HG03565 (cell line): Measurements from ENCODE around the gene KIF6.

Experiments
- ATAC-seq: cut with Tn5 transposase; IDR thresholded peaks from one replicate; pipeline ENCODE4 v1.9.1; 2021; ENCODE audit warnings: mild to moderate bottlenecking, moderate library complexity; ENCODE audit not compliant: unreplicated experiment

KIF6 gene

DNA sequence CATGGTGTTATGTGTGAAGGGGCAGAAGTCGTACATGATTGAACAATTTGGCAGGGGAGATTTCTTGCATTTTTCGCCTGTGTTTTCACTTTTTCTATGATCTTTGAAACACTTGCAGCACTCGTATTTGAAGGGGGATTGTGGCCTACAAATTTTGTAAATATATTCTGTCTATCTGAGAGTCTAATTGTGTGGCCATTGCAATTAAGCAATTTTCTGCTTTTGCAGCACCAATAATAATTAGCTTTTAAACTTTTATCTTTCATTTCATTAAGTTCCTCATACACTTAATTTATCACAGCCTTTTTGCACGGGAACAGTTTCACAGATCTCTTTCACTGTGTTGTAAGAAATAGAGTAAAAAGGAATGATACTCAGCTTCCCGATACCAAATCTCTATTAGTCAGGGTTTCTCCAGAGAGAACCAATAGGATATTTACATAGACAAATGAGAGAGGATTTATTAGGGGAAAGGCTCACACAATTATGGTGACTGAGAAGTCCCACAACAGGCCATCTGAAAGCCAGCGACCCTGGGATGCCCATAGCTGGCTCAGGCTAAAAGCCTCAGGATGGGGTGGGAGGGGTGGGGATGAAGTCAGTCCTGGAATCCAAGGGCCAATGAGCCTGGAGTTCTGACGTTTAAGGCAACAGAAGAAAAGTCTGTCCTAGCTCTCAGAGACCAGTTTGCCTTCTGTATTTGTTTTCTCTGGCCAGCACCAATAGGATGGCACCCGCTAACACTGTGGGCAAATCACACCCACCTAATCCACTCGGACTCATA, 58.3 kb downstream of the KIF6 start:
- no peak for ATAC-seq

DNA sequence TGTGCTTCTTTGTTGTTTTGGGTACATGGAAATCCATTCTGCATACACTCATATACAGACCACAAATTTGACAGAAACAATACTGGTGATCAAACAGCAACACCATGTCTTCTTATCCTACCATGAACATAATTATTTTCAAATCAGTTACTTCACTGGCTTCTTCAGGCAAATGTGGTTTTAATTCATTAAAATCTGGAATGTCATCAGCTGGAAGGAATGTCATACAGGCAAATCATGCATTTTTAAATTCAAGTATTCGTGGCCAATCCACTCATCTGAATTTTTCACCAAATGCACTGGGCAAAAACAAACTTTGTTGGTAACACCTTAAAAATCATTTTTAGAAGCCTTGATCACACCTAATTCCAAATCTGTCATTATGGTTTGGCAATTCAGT, 59.3 kb downstream of the KIF6 start:
- no peak for ATAC-seq

DNA sequence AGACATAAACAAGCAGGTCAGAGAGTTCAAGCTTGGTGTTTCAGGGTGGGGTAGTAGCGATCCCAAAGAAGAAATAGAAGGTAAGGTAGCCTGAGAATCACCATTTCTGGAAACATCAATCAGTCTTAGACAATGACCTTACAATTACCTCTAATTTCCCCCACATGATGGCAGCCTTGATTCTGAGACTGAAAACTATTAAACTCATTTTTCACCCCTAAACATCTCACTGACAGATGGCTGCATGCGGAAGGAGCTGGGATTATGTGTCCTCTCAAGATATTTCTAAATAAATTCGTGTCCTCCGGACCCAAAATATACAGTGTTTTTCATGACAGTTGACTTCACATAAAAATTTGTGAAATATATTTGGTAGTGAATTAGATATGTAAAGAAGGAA, 61.0 kb downstream of the KIF6 start:
- no peak for ATAC-seq

DNA sequence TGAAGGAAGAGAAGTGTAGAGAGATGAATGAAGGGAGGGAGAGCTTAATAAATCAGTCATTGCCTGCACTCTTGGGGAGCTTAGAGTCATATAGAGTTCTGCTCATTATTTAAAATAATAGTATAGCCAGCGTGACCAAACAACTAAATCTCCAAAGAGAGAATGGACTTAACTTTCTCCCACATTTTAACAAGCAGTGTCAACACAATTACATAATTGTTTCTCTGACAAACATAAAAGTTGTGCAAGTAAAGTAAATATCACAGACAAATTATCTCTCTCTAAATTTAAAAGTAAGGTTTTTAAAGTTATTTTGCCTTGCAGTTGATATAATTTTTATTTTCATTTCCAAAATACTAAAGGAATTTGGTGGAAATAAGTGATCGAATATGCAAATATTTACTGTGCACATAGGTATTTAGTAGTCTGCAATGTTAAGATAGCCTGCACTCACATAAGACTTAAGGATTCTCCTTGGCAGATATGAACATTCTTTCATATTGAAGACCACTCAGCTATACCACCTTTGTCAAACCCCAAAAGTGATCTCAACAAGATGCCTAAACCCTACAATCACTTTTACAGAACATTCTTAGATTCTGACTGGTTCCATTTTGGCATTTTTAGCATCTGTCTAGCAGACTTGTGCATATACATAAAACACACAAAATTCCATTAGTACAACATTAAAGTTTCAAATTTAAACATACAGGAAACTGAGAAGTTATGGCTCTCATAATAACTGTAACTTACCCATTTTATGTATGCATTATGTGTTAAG, 67.7 kb downstream of the KIF6 start:
- no peak for ATAC-seq

DNA sequence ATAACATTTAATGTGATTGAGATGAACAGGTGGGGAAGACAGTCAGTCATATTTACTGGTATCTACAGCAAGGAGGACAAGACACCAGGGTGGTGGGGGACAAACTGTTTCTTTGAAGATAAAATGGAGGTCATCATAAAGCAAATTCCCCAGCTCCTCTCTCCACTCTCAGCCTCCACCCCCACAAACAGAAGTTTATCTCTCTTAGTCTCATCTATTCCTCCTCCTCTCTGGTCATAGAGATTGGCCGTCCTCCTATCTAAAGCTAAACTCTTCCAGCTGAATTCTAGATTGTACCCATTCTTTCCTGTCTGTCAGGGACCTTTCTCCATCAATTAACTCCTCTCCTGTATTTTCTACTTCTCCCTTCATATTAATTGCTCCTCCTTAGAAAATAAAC, 71.1 kb downstream of the KIF6 start:
- no peak for ATAC-seq

DNA sequence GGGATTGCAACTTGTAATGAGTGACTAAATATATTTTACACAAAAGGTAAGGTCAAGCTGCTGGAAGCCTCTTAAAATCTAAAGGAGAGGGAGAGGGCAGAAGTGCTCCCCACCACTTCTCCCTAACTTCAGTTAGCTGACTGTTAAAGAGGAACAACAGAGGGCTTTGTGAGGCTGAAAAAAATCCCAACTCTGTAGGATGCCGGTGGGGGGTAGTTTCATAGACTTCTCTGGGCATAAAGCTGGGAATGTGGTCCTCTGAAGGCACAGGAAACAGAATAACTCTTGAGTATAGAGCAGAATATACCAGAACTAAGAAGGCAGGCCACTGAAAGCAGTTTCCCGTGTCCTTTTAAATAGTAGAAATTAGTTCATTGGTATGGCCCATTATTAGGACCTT, 71.6 kb downstream of the KIF6 start:
- no peak for ATAC-seq

DNA sequence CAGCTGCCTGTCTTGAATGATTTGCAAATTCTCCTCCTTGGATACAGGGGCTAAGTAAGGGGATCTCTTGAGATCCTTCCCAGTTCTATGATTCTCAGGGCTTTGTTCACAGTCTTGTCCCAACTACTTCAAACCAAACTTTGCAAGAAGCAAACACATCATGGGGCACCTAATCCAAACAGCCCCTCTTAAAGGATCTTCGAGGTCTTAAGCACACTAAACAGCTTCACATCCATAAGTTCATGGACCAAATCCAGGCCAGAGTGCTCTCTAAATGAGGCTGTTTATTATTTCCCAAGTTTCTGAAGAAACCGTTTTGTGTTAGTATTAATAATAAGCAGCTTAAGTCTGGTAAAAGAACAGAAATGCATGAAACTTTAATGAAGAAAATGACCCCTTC, 75.2 kb downstream of the KIF6 start:
- no peak for ATAC-seq

DNA sequence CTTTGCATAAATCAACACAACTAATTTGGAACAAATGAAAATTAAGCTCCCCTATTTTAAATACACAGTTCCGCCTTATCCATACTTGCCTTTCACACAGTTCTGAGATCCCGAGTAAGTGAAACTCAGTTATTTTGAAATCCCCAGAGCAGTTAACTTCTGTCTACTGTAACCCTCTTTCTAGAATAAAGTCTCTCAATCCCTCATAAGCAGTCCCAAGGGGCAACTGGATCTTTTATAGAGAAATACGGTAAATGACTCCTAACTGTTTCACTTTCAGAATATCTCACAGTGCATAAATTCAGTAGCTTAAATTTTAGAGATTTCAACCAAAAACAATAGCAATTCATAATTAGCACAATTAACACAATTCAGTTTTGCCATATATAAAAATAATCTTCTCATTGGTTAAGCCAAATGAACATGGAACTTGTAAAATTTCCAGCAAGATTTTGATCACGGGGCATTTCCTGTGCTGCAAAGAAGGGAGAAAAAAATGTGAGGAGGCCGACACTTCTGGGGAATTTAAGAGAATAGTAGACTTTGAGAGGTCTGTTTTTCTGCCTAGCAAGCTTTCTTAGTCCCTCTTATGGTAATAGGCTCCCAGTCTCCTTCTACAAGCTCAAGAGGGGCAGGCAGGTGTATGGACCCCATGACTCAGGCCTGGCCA, 78.3 kb downstream of the KIF6 start:
- ATAC-seq = no peak

DNA sequence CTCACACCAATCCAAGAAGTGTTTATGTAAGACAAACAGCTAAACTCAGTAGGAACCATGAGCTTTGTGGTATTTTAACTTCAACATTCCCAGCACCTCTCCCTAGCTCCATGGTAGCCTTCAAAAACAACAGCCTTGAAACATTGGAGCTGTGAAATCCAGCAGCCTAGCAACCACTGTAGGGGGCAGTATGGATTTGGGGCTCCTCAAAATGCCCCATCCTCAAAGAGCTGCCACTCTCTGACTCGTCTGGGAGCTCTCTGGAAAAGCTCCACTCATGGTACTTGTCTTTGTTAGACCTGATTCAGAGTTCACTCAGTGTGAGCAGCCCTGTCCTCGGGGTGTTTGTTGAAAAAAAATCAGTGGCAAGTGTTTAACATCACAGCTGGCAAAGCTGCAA, 82.9 kb downstream of the KIF6 start:
- no peak for ATAC-seq

DNA sequence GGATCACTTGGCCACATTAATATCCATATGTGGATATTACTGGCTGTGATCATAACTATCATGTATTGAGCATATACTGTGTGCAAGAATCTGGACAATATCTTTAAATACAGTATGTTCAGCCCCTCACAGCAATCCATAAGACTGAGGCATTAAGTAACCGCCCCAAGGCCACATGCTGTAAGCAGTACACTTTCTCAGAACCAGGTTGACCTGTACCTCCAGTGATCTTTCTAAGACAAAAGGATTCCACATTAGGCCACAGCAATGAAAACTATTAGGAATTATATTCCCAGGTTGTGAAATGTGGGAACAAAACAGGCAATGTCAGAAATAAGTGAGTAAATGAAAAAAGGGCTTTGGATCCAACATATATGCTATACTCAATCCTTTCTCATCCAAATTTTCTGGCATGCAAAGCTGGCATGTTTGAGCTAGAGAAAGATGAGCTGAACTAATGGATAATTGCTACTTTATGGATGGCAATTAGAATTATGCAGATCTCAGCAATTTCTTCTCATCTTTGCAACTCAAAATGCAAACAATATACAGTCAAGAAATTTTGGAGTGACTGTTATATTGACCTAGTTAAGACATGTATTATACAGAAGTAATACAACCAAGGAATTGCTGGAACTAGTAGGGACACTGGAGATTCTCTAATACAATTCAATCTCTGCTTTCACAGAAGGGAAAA, 86.9 kb downstream of the KIF6 start:
- no peak for ATAC-seq

DNA sequence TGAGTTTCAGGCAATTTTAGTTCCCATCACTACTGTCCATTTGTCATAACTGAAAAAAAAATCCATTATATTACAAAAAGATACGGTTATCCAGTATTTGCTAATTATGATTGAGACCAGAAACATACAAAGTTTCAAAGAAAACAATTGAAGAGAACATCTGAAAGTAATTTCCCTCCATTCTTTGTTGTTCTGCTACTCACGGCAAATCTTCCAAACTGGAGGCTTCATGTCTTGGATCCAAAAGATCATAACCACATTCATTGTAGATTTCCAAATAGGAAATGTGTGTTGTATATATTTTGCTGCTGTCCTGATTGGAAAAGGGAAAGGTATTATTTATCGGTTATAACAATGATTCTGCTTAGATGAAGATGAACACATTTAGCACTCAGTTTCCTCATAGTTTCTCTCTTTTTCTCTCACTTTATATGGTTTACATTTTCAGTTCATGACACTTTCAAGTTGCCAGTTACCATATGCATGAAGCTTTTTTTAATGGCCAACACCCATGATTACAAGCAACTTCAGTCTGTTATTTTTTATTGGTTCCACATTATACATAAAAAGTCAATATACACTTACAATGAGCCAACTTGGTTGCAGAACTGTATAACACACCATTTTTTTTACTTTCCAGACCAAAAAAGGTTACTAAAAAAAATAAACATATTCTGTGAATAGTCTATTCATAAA, 90.4 kb downstream of the KIF6 start:
- ATAC-seq = no peak

DNA sequence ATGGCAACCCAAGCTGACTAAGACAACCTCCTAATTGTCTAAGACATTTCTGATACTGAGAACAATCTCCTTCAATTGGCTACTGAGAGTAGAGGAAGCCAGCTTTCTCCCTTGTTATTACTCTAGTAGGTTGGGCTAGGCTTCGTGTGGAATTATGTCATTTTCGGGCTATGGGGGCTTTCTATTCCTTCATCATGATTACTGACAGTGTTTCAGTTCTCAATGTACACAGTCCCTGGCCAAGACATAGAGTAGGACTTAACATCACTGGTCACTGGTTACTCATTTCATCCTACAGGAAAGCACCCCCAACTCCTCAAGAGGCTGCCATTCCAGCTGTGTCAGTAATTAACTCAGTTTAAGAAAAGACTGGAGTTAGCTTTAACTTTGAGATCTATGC, 100.0 kb downstream of the KIF6 start:
- no peak for ATAC-seq

DNA sequence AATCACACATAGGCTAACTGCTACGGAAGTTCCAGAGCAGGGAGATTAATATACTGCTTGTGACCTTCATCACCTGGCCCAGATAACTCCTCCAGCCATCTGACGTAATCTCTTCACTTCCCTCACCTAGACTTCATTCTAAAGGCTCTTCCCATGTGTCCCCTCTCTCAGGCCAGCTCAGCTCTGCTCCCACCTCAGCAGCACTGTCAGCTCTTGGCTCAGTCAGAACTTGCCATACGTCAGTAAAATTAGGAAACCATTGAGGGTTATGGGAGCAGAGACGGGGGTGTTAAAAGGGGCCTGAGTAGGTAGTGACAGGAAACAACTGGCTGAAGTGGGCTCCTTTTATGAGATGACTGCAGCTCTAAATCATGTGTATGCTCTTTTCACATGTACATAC, 101.5 kb downstream of the KIF6 start:
- no peak for ATAC-seq

DNA sequence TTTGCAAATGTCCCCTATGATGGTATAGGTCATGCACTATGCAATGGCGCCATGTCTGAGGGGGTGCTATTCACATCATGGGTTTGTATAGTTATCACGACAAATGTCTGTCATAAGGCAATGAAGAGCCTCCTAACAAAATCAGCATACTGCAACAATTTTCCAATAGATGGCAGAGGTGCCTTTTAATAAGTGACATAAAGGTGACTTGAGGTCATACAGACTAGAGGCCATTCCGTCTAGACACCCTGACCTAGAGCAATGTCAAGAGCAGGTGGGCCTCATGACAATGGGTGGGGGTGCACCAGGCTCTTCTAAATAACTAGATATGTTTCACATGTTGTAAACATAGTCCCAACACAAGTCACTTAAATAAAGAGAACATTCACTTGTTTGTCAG, 107.7 kb downstream of the KIF6 start:
- no peak for ATAC-seq

DNA sequence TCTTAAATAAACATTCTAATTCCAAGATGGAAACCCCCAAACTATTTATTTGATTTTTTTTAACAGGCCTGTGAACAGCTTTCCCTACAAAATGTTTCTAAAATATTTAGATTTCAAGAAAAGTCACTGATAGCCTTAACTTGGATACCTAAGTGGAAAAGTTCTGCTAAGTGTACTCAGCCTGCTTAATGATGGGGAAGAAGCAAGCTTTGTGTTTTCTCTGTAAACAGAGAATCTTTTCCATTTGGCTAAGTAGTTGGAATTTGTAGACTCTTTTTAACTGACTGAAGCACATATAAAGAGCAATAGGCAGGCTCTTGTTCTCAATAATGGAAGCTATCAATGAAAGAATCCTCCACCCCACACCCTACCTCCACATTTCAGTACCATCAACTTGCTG, 108.2 kb downstream of the KIF6 start:
- no peak for ATAC-seq

DNA sequence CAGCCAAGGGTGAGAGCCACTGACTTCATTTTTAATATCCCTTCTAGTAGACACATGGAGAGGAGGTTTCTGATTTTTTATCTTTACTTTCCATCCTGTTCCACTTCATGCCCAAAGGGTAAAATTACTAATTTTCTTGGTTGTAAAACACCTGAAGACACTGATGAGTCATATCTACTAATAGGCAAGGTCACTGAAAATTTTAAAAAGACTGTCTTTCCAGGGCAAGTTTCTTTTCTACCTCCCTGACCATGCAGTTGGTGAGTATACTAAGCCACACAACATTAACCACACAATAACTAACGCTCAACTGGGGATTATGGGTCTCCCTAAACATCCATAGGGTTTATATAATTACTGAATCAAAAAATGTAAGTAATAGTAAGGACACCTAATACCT, 109.6 kb downstream of the KIF6 start:
- no peak for ATAC-seq

DNA sequence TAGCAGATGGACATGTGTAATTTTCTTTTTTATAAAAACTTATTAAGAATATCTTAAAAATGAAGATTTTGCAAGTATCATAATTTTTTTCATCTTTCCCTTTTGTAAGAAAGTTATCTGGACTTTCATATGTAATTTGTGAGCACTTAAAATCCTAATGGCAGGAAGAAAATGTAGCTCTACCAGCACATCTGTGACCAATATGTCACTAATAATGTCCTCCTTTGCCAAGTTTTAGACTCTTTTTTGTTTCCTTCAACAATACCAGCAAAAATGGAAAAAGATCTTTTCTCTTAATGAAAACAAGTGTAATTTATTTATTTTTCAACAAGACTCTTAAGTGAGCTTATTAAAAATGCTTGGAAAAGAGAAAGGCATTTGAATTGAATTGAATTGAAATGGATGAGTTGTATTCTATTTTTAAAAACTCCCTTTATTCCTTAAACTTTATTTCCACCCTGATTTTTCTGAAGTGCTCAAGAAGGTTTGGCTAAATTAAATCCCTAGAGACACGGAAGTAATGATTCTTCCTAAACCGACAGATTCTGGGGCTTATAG, 110.7 kb downstream of the KIF6 start:
- no peak for ATAC-seq

DNA sequence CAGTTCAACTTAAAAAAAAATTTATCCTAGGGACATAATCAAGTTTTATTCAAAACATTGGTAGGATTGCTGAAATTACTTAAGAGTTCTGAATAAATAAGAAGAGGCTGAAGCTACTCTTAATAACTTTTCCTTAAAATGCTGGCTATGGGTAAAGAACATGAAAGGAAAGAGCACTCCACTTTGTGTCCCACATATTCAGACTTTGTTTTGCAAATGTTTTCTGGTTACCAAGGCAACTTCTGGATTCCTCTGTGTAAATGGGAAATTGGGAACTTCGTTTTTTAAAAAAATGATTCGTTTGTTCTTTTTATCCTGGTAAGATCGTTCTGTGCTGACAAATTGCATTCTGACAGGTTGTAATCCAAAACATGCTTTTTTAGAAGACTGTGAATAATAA, 115.0 kb downstream of the KIF6 start:
- no peak for ATAC-seq

DNA sequence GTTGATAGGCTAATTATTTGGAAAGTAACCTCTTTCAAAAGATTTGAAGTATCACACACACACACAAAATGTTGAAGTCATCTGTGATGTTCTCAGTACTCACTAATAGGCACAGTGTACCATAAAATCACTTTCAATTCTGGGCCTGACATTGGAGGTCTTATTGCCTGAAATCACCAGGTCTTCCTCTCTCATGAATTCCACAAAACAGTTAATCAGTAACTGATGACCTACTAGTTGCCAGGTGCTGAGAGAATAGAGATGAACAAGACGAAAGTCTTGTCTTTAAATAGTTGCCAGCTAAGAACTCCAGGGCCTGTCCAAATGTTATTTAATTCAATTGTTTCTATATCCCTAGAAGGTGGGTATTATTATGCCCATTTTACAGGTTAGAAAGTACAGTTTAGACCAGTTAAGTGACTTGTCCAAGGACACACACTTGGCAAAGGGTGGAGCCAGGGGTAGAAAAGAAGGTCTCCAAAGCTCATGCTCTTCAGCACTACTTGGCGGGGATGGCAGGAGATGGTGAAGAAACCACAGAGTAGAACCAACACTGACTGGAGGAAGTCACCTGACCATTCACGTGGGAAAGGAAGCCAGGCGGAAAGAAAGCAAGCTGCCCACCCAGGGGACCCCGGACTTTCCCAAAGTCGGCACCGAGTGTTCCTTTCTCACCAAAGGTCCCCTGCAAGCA, 116.4 kb downstream of the KIF6 start:
- no peak for ATAC-seq
